Testis (tissue), 3 donors: ENCODE measurements around the gene GSG1. TPM values are rescaled to one million over a fixed set of nuclear protein-coding genes. Genes with fewer than 3 reads are reported as not detected.

ENCODE experiments used
- DNase-seq: peaks from one replicate; pipeline ENCODE4 v3.0.0-alpha.2; 2019
- H3K27ac ChIP-seq, 2 donors: fragments of 200-600 bp; sonication (generic); one replicate each; pipeline ENCODE4 v1.5.1; 2019
- H3K27me3 ChIP-seq: fragments of 200-600 bp; sonication (generic); one replicate; pipeline ENCODE4 v1.5.1; 2019
- H3K36me3 ChIP-seq: fragments of 200-600 bp; sonication (generic); one replicate; pipeline ENCODE4 v1.5.1; 2017; ENCODE audit warnings: low read depth; ENCODE audit errors: missing control alignments
- H3K4me1 ChIP-seq: fragments of 200-600 bp; sonication (generic); one replicate; pipeline ENCODE4 v1.5.1; 2019
- H3K4me3 ChIP-seq, 2 donors: fragments of 200-600 bp; sonication (generic); one replicate each; pipeline ENCODE4 v1.5.1; 2017 to 2019
- H3K9me3 ChIP-seq: fragments of 200-600 bp; sonication (generic); one replicate; pipeline ENCODE4 v1.5.1; 2017
- CTCF ChIP-seq, 3 experiments: fragments of 450-650 bp in 2 of 3; fragments of 200-600 bp in 1 of 3; sonication (generic) in 1 of 3; IDR thresholded peaks; one replicate each; pipeline ENCODE4 v1.5.1; 2016 to 2019; ENCODE audit warnings: antibody characterized with exemption in 3 of 3, mild to moderate bottlenecking in 2 of 3, moderate library complexity in 1 of 3
- POLR2A ChIP-seq: fragments of 450-650 bp; IDR thresholded peaks from one replicate; pipeline ENCODE4 v1.6.1; 2017; ENCODE audit warnings: antibody characterized with exemption, mild to moderate bottlenecking, moderate library complexity
- WGBS, 2 donors: methylation state at CpG; one replicate each; pipeline ENCODE4 v1.1.5; 2018; 5-methylcytosine and 5-hydroxymethylcytosine counted together
- intact Hi-C: fragments of 100-400 bp; cut with DNase I; formaldehyde crosslinking; loops from one replicate; pipeline ENCODE4 v1.15.1; 2023; ENCODE audit warnings: low total_unique reads
- polyA plus RNA-seq: library from polyadenylated mRNA; stranded (reverse); fragments of 350-450 nt; fragmentation: Illumina TruSeq; extraction: RNeasy Lipid Tissue Mini Kit (QIAGEN cat#74804); gene quantifications from one replicate; pipeline ENCODE4 v1.2.3, GENCODE V29; 2014; ENCODE audit warnings: low read depth, low replicate concordance; ENCODE audit not compliant: insufficient read depth
- total RNA-seq, 2 donors: library from RNA; depleted of rRNA; stranded (reverse); fragments of >200 nt; gene quantifications; one replicate each; pipeline ENCODE4 v1.2.3, GENCODE V29; 2016

Gene GSG1
- total and polyA plus RNA-seq, 3 donors from 2014 or later, result 133 to 695 (median 449) TPM

DNA sequence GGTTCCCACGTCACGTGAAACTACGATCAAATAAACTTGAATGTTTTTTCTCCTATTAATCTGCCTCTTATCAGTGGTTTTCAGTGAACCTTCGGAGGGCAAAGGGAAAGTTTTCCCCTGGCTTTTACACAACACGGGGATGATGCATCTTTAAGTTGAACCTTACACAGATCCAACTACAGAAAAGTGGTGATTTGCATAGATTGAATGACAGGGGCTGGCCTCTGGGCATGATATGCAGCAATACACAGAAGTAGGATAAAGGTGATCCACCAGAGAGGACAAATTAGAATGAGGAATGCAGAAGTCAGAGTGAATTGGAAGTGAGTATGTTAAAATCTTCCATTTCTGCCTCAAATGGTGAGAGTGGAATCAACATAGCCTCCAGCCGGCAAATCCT, 11.6 kb downstream of the GSG1 start:
- Histone ChIP-seq H3K27me3 (no peaks in the 10 kb centered on the region), H3K27ac (no peak overlapping the region), H3K4me1 (peaks cover 10% of the 10 kb centered on the region), H3K4me3 (no peak overlapping the region), H3K9me3 (no peaks in the 10 kb centered on the region), H3K36me3 (no peaks in the 10 kb centered on the region)
- WGBS, 2 donors, result 93 to 96% methylated on average over 6 of the region's 6 CpGs
- no peak for DNase-seq
- no peak for TF ChIP-seq POLR2A
- TF ChIP-seq CTCF (IDR thresholded peaks at IDR 0.05), result no peak
- intact Hi-C loops, result loop anchor here (10.0 kb wide), 1 partner anchor 177 kb away; no protein-coding TSS in a partner anchor

DNA sequence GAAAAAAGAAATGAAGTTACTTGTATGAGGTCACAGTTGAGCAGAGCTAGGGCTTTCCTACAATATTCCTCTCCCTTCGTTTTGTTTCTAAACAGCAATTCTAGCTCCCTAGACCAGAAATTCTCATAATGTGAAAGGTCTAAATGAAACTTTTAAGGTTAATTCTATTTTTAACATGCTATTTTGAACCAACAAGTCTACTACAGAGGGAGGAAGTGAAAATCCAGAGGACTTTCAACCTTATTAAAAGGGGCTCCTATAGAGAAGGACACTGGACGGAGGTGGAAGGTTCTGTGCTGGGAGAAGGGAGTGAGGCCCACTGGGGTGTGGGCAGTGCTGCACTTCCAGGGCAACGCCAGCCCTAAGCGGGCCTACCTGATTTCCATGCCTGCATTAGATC, 13.4 kb downstream of the GSG1 start:
- Histone ChIP-seq H3K9me3 (no peaks in the 10 kb centered on the region), H3K36me3 (no peaks in the 10 kb centered on the region), H3K27ac (no peak overlapping the region), H3K4me1 (peaks cover 8% of the 10 kb centered on the region), H3K4me3 (no peak overlapping the region), H3K27me3 (no peaks in the 10 kb centered on the region)
- TF ChIP-seq CTCF (IDR thresholded peaks at IDR 0.05) (no peak), POLR2A (no peak)
- 83 to 90% methylated on average over 4 of the region's 4 CpGs for WGBS, 2 donors
- no peak for DNase-seq
- intact Hi-C loops, result loop anchor here (10.0 kb wide), 1 partner anchor 175 kb away; no protein-coding TSS in a partner anchor

DNA sequence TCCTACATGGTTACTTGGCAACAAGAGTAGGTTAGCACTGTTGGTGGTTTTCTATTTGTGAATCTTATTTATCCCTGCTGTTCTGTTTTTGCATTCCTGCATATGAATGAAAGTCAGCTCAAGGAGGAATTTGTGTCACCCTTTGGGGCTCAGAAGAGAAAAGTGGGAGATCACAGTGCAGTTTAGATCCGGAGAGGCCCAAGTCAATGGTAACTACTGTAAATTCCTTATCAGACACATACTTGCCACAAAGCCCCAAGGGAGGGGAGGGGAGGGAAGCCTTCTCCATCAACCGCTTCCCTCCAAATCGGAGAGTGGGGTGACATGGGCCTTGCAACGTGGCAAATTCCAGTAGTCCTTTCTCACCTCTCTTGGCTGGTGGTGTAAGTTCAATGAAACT, 15.0 kb downstream of the GSG1 start:
- intact Hi-C loops, result no loop called here
- Histone ChIP-seq H3K4me3 (no peak overlapping the region), H3K4me1 (no peaks in the 10 kb centered on the region), H3K27me3 (no peaks in the 10 kb centered on the region), H3K36me3 (no peaks in the 10 kb centered on the region), H3K27ac (no peak overlapping the region), H3K9me3 (no peaks in the 10 kb centered on the region)
- no peak for DNase-seq
- no peak for TF ChIP-seq CTCF (IDR thresholded peaks at IDR 0.05)
- TF ChIP-seq POLR2A, result no peak
- 76 to 85% methylated on average over 4 of the region's 4 CpGs for WGBS, 2 donors

DNA sequence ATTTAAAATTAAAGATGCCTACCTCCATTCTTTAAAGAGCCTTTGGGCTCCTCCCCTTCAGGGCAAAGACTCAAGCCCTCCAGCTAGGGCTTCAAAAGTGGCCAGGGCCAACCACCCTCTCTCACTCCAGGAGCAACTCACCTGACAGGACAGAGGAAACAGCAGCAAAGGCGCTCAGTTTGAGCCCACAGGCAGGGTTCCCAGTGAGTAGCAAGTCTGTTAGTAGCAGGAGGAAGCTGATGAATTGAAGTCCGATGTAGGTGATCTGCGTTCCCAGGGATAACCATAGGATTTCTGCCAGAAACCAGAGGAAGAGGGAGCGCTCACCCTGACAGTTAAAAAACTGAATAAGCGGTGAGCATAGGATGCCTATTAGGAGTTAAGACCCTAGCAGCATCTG, 15.7 kb downstream of the GSG1 start:
- DNase-seq, result no peak
- H3K27me3 ChIP-seq, result no peaks in the 10 kb centered on the region
- no peaks in the 10 kb centered on the region for H3K36me3 ChIP-seq
- H3K4me1 ChIP-seq, result no peaks in the 10 kb centered on the region
- 91 to 95% methylated on average over 5 of the region's 5 CpGs for WGBS, 2 donors
- TF ChIP-seq POLR2A (no peak), CTCF (IDR thresholded peaks at IDR 0.05) (no peak)
- H3K27ac ChIP-seq, result no peak overlapping the region
- intact Hi-C loops, result no loop called here
- H3K4me3 ChIP-seq, result no peak overlapping the region
- no peaks in the 10 kb centered on the region for H3K9me3 ChIP-seq

GRCh38 chr12:13085968-13086686, 17.3 kb downstream of the GSG1 start:
- H3K4me1 ChIP-seq, result no peaks in the 10 kb centered on the region
- DNase-seq, result no peak
- no peaks in the 10 kb centered on the region for H3K27me3 ChIP-seq
- no peak overlapping the region for H3K27ac ChIP-seq
- intact Hi-C loops, result no loop called here
- no peak overlapping the region for H3K4me3 ChIP-seq
- no peaks in the 10 kb centered on the region for H3K36me3 ChIP-seq
- 73 to 78% methylated on average over 7 of the region's 7 CpGs for WGBS, 2 donors
- no peaks in the 10 kb centered on the region for H3K9me3 ChIP-seq
- no peak for TF ChIP-seq CTCF (IDR thresholded peaks at IDR 0.05)
- no peak for TF ChIP-seq POLR2A
